Immature natural killer cell (primary cell): Measurements from ENCODE around the gene AGPAT3. TPM values are rescaled to one million over a fixed set of nuclear protein-coding genes. Genes with fewer than 3 reads are reported as not detected.

ENCODE experiments used
- DNase-seq, 3 donors: peaks; one replicate each; pipeline ENCODE4 v3.0.0; 2022; ENCODE audit warnings: mixed read lengths in 1 of 3
- H3K27ac Mint-ChIP-seq, 6 donors: one replicate each; pipeline ENCODE4 v1.8.0; 2020; ENCODE audit warnings: mixed read lengths in 6 of 6, mild to moderate bottlenecking in 5 of 6, inconsistent platforms in 4 of 6, moderate library complexity in 3 of 6
- H3K27me3 Mint-ChIP-seq, 3 donors: one replicate each; pipeline ENCODE4 v1.8.0; 2020 to 2021; ENCODE audit warnings: low read depth in 3 of 3, mild to moderate bottlenecking in 3 of 3, mixed read lengths in 3 of 3, moderate library complexity in 3 of 3, inconsistent platforms in 1 of 3
- H3K36me3 Mint-ChIP-seq, 3 donors: one replicate each; pipeline ENCODE4 v1.8.0; 2020; ENCODE audit warnings: mixed read lengths in 3 of 3, inconsistent platforms in 2 of 3, mild to moderate bottlenecking in 2 of 3
- H3K4me1 Mint-ChIP-seq, 2 donors: one replicate each; pipeline ENCODE4 v1.8.0; 2020; ENCODE audit warnings: inconsistent platforms in 2 of 2, mild to moderate bottlenecking in 2 of 2, mixed read lengths in 2 of 2, moderate library complexity in 1 of 2
- H3K4me3 Mint-ChIP-seq, 5 donors: one replicate each; pipeline ENCODE4 v1.8.0; 2020; ENCODE audit warnings: mild to moderate bottlenecking in 5 of 5, mixed read lengths in 5 of 5, inconsistent platforms in 3 of 5, moderate library complexity in 3 of 5
- H3K9me3 Mint-ChIP-seq, 6 donors: one replicate each; pipeline ENCODE4 v1.8.0; 2020; ENCODE audit warnings: mild to moderate bottlenecking in 6 of 6, mixed read lengths in 6 of 6, inconsistent platforms in 4 of 6, moderate library complexity in 3 of 6
- polyA plus RNA-seq, 3 donors: library from polyadenylated mRNA; unstranded; fragments of 300-500 nt; fragmentation: Illumina TruSeq; gene quantifications; one replicate each; pipeline ENCODE4 v1.2.3, GENCODE V29; 2021

AGPAT3 gene
- polyA plus RNA-seq, 3 donors from 2014 or later: 5.6 to 11.8 (median 9.5) TPM

DNA sequence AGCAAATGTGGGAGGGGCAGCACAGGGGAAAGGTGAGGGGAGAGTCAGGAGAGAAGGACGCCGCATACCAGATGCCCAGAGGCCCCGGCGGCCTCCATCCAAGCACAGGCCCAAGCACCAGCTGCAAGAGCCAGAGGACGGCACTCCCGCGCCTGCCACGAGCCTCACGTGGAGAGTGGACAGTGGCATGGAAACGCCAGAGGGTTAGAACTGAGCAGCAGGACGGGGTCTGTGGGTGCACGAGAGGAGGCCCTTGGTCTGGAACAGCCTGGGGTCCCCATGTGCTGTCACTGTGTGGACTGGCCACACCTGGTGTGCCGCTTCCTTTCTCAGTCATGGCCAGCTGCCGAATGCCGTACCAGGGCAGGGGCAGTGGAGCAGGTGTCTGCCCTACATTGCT, 68.7 kb downstream of the AGPAT3 start:
- Mint-ChIP-seq H3K4me1 (peaks cover 4 to 9% of the 10 kb centered on the region in 2 donors), H3K4me3 (no peak overlapping the region), H3K9me3 (no peaks in the 10 kb centered on the region), H3K27me3 (no peaks in the 10 kb centered on the region), H3K36me3 (peaks cover 0 to 6% (median 0%) of the 10 kb centered on the region in 3 donors), H3K27ac (no peak overlapping the region)
- DNase-seq: no peak

DNA sequence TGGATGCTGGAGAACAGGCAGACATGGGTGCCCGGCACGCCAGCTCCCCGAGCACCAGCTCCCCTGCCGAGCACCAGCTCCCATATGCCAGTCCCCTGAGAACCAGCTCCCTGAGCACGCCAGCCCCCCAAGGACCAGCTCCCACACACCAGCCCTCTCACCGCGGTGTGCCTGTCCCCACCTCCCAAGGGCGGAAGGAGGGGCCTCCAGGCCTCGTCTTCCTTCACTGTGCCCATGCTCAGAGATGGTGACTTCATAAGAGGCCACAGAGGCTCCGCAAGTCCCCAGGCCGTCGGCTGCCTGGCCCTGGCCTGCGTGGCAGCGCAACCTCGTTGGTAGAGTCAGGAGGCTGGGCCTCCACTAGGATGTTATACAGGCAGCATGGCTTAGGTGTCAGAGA, 69.1 kb downstream of the AGPAT3 start:
- Mint-ChIP-seq H3K4me3 (peak overlapping the region in 1 of 5 donors; percentile 11), H3K27me3 (no peaks in the 10 kb centered on the region), H3K4me1 (peaks cover 9 to 13% of the 10 kb centered on the region in 2 donors), H3K9me3 (no peaks in the 10 kb centered on the region), H3K27ac (no peak overlapping the region), H3K36me3 (peaks cover 0 to 6% (median 0%) of the 10 kb centered on the region in 3 donors)
- no peak for DNase-seq

DNA sequence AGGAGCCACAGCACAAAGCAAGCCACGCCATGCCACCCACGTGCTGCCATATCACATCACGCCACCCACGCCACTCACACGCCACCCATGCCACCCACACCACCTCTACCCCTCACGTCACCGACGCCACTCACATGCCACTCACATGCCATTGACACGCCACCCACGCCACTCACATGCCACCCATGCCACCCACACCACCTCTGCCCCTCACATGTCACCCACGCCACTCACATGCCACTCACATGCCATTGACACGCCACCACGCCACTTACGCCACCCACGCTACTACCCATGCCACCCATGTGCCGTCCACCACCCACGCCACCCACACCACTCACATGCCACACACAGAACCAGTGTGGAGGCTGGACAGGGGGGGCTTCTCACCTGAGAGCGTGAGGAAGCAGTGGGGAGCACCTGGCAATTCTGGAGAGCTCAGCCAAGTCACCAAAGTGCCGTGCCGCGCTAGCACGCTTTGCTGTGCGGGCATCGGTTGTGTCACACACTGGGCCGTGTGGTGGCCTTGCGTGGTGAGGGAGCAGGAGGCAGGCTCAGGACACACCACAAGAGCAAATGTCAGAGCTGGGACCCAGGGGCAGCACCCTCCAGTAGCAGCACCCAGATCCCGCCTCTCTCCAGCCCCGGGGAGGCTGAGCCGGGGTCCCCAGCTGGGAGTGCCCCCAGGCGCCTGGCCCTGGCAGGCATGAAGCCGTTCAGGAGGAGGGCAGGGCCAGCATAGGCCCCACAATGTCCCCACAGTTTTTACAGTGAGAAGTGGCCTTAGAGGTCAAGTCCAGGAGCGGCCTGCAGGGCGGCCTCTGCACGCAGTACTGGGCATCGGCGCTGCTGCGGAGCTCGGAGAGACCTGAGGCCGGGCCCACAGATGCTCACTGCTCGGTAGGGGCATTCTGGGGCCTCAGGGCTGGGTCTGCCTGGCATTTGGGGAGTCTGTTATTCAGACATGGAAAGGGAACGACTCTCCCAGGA, 70.0 kb downstream of the AGPAT3 start:
- Mint-ChIP-seq H3K9me3 (no peaks in the 10 kb centered on the region), H3K27me3 (peaks cover 0 to under 1% (median 0%) of the 10 kb centered on the region in 3 donors), H3K27ac (no peak overlapping the region), H3K36me3 (peaks cover 0 to 6% (median 0%) of the 10 kb centered on the region in 3 donors), H3K4me1 (peaks cover 12 to 17% of the 10 kb centered on the region in 2 donors), H3K4me3 (no peak overlapping the region)
- DNase-seq: no peak

DNA sequence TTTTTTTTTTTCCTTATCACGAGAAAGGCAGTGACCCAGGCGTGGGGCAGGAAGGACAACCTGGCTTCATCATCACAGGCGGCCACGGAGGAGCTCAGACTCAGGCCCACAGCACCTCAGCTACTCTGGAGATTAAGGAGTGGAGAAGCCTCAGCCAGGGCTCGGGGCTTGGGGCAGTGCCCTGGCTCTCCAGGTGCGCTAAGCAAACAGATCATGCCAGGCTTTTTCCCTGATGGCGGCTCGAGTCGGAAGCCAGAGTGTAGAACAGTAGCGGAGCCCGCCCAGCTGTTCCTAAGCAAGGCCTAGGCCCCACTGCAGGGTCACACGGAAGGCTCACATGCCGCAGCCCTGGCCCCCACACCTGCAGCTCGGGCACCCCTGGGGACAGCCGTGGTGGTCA, 70.7 kb downstream of the AGPAT3 start:
- Mint-ChIP-seq H3K4me1 (peaks cover 12 to 17% of the 10 kb centered on the region in 2 donors), H3K27me3 (peaks cover 0 to 2% (median 0%) of the 10 kb centered on the region in 3 donors), H3K36me3 (peaks cover 0 to 6% (median 0%) of the 10 kb centered on the region in 3 donors), H3K4me3 (no peak overlapping the region), H3K9me3 (no peaks in the 10 kb centered on the region), H3K27ac (no peak overlapping the region)
- DNase-seq: no peak

DNA sequence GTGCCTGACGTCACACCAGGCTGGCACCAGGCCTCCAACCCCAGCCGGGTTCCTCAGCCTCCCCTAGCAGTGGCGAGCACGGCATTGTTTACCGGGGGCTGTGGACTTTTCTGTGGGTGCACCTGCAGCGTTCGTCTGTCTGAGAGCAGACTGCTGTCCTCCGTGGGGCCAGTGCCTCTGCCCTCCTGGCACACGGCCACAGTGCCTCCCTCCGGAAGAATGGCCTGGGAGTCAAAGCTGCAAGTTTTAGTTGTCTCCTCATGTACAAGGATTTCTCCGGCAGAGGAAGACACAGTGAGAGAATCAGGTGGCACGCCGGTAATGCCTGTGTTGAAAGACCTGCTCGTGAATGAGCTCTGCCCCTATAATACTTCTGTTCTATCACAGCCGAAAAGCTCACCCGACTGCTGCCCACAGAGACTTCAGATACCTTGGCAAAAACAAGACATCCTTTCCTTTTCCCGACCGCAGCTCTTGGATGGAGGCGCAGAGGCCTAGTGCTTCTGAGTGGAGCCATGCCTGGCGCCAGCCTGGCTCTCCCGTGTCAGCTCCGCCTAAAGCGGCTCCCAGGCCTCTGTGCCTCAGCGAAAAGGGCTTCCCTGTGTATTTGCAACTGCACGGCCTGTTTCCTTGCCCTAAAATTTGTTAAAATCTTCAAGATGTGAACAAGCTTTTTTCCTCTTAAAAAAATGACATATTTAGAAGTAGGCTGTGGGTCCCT, 71.4 kb downstream of the AGPAT3 start:
- peaks cover 0 to 6% (median 0%) of the 10 kb centered on the region in 3 donors for H3K36me3 Mint-ChIP-seq
- H3K27ac Mint-ChIP-seq: no peak overlapping the region
- peaks cover 0 to 2% (median 0%) of the 10 kb centered on the region in 3 donors for H3K27me3 Mint-ChIP-seq

DNA sequence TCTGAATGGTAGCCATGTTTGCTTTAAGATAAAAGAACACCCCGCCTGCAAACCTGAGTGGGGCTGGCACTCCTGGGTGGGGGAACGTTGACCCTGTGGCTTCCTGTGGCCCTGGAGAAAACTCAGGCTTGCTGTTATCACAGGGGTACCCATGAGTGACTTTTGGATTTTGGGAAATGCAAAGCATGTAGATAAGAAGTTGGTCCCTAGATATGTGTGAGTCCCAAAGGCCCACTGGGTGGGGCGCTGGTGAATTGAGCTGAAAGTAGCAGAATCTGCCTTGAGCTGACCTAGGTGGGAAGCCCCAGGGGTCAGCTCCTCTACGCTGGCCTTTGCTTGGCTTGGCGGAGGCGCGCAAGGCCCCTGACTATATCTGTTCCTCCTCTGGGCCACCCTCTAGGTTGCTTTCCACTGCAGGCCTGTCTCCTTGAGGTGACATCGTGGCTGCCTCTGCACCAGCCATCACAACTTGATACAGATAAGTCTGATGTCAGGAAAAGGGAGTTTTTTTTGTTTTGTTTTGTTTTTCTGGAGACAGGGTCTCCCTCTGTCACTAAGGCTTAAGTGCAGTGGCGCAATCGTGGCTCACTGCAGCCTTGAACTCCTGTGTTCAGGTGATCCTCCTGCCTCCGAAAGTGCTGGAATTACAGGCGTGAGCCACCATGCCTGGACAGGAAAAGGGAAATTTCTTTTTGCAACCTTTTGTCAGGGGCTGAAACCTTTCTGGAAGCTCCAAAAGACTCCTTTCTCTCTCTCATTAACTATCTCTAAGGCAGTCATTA, 72.2 kb downstream of the AGPAT3 start:
- Mint-ChIP-seq H3K27me3 (peaks cover 0 to 2% (median 0%) of the 10 kb centered on the region in 3 donors), H3K36me3 (peaks cover 0 to 6% (median 0%) of the 10 kb centered on the region in 3 donors), H3K27ac (peak overlapping the region in 1 of 6 donors; percentile 69), H3K4me3 (no peak overlapping the region), H3K4me1 (peaks cover 12 to 15% of the 10 kb centered on the region in 2 donors), H3K9me3 (no peaks in the 10 kb centered on the region)
- DNase-seq: no peak

More for the DNA sequence above, 71.4 kb downstream of the AGPAT3 start:
- no peak for DNase-seq
- no peaks in the 10 kb centered on the region for H3K9me3 Mint-ChIP-seq
- no peak overlapping the region for H3K4me3 Mint-ChIP-seq
- peaks cover 12 to 17% of the 10 kb centered on the region in 2 donors for H3K4me1 Mint-ChIP-seq

DNA sequence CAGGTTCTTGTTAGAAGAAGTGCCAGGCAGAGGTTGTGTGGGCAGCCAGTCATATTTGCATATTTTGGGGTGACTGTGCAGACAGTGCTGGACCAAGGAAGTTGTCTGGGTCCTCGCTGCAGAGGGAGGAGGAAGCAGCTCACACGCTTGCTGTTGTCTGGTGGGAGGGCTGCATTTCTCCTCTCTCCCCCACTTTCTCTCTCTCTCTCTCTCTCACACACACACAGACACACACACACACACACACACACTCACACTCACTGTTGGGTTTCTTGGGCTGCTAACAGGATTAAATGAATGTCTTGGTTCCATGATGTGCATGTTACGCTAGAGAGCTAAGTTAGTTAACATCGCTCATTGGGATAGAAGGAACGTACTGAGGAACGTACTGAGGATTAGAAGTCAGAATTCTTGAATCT, 72.9 kb downstream of the AGPAT3 start:
- Mint-ChIP-seq H3K4me3 (peak overlapping the region in 3 of 5 donors; percentile 8 to 55 (median 52)), H3K27ac (peak overlapping the region in 1 of 6 donors; percentile 69), H3K27me3 (peaks cover 0 to 2% (median 0%) of the 10 kb centered on the region in 3 donors), H3K9me3 (no peaks in the 10 kb centered on the region), H3K4me1 (peaks cover 12 to 15% of the 10 kb centered on the region in 2 donors), H3K36me3 (peaks cover 0 to 5% (median 0%) of the 10 kb centered on the region in 3 donors)
- no peak for DNase-seq

DNA sequence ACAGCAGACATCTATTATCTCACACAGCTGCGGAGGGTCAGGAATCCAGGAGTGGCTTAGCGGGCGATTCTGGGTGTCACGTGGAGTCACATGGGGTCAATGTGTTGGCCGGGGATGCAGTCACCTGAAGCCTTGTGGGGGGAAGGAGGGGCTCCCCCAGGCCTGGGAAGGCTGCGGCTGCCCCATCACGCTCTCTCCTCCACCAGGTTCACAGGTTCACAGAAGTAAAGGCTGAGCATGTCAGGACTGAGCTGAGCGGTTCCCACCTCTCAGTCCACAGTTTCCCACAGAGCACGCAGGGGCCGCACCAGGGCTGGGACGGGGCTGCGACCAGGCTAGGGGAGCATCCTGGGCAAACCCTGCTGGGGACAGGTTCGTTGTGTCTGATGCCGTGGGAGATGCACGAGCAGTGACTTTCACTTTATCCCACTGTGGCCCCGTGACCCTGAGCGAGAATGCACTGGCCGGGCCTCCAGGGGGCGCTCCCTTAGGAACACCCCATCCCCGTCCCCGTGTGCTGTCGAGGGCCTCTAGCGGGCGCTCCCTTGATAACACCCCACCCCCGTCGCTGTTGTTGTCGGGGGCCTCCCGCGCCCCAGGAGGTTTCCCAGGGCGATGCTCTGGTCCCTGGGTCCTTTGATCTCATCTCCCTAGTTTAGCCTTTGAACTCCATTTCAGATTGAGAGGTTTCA, 73.9 kb downstream of the AGPAT3 start:
- peaks cover 0 to 2% (median 0%) of the 10 kb centered on the region in 3 donors for H3K27me3 Mint-ChIP-seq
- H3K9me3 Mint-ChIP-seq: no peaks in the 10 kb centered on the region
- no peaks in the 10 kb centered on the region for H3K36me3 Mint-ChIP-seq
- peak; percentile 83 to 86 (median 84) for DNase-seq
- H3K4me1 Mint-ChIP-seq: peaks cover 12 to 15% of the 10 kb centered on the region in 2 donors
- H3K4me3 Mint-ChIP-seq: peak overlapping the region; percentile 86 to 93 (median 92)
- H3K27ac Mint-ChIP-seq: peak overlapping the region; percentile 9 to 75 (median 60)

DNA sequence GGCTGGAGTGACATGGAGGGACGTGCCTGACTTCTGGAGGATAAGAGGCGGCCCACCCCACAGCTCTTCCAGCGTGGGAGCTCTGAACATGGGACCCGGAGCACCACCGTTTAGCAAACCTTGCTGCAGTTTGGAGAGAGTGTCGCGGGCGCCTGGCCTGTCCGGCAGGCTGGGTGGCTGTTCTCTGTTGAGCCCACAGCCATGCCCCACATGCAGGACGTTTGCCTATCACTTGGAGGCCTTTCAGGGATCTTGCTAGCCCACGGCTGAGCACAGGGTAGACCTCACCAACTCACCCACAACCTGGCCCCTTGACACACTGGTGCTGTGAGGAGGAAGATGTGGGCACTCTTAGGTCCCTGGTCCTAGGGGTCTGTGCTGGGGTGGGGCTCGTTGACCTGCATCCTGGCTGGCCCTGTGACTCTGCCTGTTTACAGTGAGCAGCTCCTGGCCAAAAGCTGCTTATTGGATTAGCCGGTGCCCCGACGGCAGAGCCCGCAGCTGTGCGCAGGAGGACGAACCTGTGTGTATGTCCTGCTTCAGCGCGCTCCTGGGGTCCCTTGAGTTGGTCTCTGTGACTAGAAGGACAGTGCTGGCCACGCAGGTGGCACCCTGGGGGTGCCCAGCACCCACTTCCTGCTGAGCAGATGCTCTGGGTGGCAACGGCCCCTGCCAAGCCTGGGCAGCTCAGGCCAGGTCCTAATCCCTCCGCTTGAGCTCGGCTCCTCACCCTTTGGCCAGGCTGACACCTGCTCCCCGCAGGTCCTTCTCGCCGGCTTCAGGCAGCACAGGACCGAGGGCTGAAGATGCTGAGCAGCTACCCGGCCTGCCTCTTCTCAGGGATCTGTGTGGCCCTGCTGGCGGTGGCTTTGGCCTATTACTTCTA, 74.7 kb downstream of the AGPAT3 start:
- Mint-ChIP-seq H3K36me3 (no peaks in the 10 kb centered on the region), H3K4me3 (peak overlapping the region in 4 of 5 donors; percentile 90 to 93 (median 92)), H3K27ac (peak overlapping the region in 2 of 6 donors; percentile 40 to 51), H3K9me3 (no peaks in the 10 kb centered on the region), H3K4me1 (peaks cover 12 to 15% of the 10 kb centered on the region in 2 donors), H3K27me3 (peaks cover 0 to 2% (median 0%) of the 10 kb centered on the region in 3 donors)
- no peak for DNase-seq

DNA sequence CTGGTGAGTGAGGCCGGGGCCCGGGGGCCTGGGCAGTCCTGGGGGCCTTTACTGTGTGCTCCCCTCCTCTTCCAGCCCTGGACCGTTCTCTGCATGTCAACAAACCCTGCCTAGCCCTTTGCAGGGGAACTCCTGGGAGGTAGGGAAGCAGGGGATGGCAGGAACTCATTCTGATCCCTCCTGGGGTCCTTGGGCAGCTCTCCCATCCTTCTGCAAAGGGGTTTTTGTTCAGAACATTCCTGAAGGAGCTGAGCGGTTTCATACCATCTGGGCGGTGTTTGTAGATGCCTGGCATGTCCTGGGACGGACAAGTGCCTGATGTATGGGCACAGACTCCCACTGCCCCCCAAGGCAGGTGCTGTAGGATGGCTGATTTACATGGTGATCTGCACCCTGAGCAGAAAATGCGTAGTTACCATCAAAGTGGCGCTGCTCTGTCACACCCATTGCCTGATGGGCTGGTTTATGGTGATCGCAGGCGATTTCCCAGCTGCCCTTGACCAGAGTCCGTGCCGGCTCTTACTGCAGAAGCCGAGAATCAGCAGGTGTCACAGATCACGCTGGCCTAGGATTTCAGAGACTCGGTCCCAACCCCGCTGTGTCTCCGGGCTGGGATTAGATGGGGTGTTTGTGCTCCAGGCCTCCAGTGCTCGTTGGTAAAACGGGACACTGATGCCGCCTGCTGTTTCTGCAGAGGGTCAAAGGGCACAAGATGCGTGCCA, 75.5 kb downstream of the AGPAT3 start:
- no peaks in the 10 kb centered on the region for H3K36me3 Mint-ChIP-seq
- H3K9me3 Mint-ChIP-seq: no peaks in the 10 kb centered on the region
- H3K27ac Mint-ChIP-seq: no peak overlapping the region
- H3K27me3 Mint-ChIP-seq: peaks cover 0 to 2% (median 0%) of the 10 kb centered on the region in 3 donors
- peaks cover 12 to 15% of the 10 kb centered on the region in 2 donors for H3K4me1 Mint-ChIP-seq
- DNase-seq: no peak
- peak overlapping the region in 1 of 5 donors; percentile 30 for H3K4me3 Mint-ChIP-seq

DNA sequence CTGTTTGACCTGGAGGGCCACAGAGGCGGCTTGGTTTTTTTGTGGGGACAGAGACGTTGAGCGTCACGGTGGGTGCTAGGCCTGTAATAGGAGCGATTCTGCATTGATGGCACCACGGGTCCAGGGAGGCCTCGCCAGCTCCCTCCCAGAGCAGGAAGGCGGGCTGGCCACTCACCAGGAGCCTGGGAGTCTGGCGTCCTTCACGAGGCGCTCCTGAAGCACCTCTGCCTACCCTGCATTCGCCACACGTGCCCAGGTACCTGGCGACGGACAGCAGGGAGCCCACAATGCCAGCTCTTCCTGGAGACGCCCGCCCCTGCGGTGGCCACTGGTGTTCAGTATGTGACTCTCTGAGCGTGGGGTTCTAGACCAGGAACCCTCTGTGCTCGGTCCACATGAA, 77.2 kb downstream of the AGPAT3 start:
- Mint-ChIP-seq H3K4me3 (no peak overlapping the region), H3K9me3 (no peaks in the 10 kb centered on the region), H3K36me3 (no peaks in the 10 kb centered on the region), H3K4me1 (peaks cover 12 to 15% of the 10 kb centered on the region in 2 donors), H3K27me3 (peaks cover 0 to 2% (median 0%) of the 10 kb centered on the region in 3 donors), H3K27ac (no peak overlapping the region)
- DNase-seq: no peak
